ENCODE data around the gene P2RY14.

P2RY14 gene

GRCh38 chr3:151318991-151319390 is 40.6 kb upstream of the P2RY14 start:
- DNase-seq (ENCODE audit: low read depth), result no peak
- TF ChIP-seq CTCF (IDR thresholded peaks at IDR 0.05; ENCODE audit: control insufficient read depth, insufficient read depth, low read depth, low read length, missing control alignments), result no peak
- no peak overlapping the region for H3K4me3 ChIP-seq (ENCODE audit: control insufficient read depth, low read depth, low read length)

GRCh38 chr3:151318313-151318712 is 40.0 kb upstream of the P2RY14 start:
- TF ChIP-seq CTCF (IDR thresholded peaks at IDR 0.05; ENCODE audit: control insufficient read depth, insufficient read depth, low read depth, low read length, missing control alignments), result no peak
- DNase-seq (ENCODE audit: low read depth), result no peak
- no peak overlapping the region for H3K4me3 ChIP-seq (ENCODE audit: control insufficient read depth, low read depth, low read length)

- DNase-seq (ENCODE audit: low read depth), result no peak
- TF ChIP-seq CTCF (IDR thresholded peaks at IDR 0.05; ENCODE audit: control insufficient read depth, insufficient read depth, low read depth, low read length, missing control alignments), result no peak
- no peak within 1 kb of the TSS for H3K4me3 ChIP-seq (ENCODE audit: control insufficient read depth, low read depth, low read length)
Observed at GRCh38 chr3:151316267-151316991, 38.1 kb upstream of the P2RY14 start, which contains the start of gene GPR87. Gene GPR87, minus strand, starts transcription at chr3:151316820. Its CDS starts 16,720 bp downstream, at chr3:151300100.

- no peak for TF ChIP-seq CTCF (IDR thresholded peaks at IDR 0.05; ENCODE audit: control insufficient read depth, insufficient read depth, low read depth, low read length, missing control alignments)
- DNase-seq (ENCODE audit: low read depth), result no peak
- no peak overlapping the region for H3K4me3 ChIP-seq (ENCODE audit: control insufficient read depth, low read depth, low read length)
Observed at GRCh38 chr3:151315846-151316245, 37.5 kb upstream of the P2RY14 start.

GRCh38 chr3:151315136-151315535 is 36.8 kb upstream of the P2RY14 start:
- no peak for DNase-seq (ENCODE audit: low read depth)
- H3K4me3 ChIP-seq (ENCODE audit: control insufficient read depth, low read depth, low read length), result no peak overlapping the region

GRCh38 chr3:151314593-151314992 is 36.3 kb upstream of the P2RY14 start:
- DNase-seq (ENCODE audit: low read depth), result no peak
- no peak overlapping the region for H3K4me3 ChIP-seq (ENCODE audit: control insufficient read depth, low read depth, low read length)
- TF ChIP-seq CTCF (IDR thresholded peaks at IDR 0.05; ENCODE audit: control insufficient read depth, insufficient read depth, low read depth, low read length, missing control alignments), result no peak

More at GRCh38 chr3:151315136-151315535, 36.8 kb upstream of the P2RY14 start:
- no peak for TF ChIP-seq CTCF (IDR thresholded peaks at IDR 0.05; ENCODE audit: control insufficient read depth, insufficient read depth, low read depth, low read length, missing control alignments)
